DMS 273 (cell line): ENCODE data around the gene CAPN10.
A peak's percentile ranks its signal among the peaks of the same experiment; 100 is the strongest.

ENCODE experiments used
- DNase-seq: peaks from one replicate; lab custom pipeline; 2025; ENCODE audit not compliant: unreplicated experiment; lab: John Stamatoyannopoulos, UW

CAPN10 gene

GRCh38 chr2:240574386-240575100 lies 12.0 kb upstream of the CAPN10 start:
- no peak for DNase-seq

GRCh38 chr2:240575101-240575965 lies 11.2 kb upstream of the CAPN10 start:
- DNase-seq = no peak

- no peak for DNase-seq
Observed at GRCh38 chr2:240576036-240576435, 10.5 kb upstream of the CAPN10 start.

GRCh38 chr2:240576436-240577205 lies 9.9 kb upstream of the CAPN10 start:
- DNase-seq = no peak

- no peak for DNase-seq
Observed at GRCh38 chr2:240577281-240578109, 9.0 kb upstream of the CAPN10 start.

- no peak for DNase-seq
Observed at GRCh38 chr2:240578110-240578450, 8.5 kb upstream of the CAPN10 start.

GRCh38 chr2:240578488-240578887 lies 8.0 kb upstream of the CAPN10 start:
- no peak for DNase-seq

GRCh38 chr2:240579071-240579762 lies 7.3 kb upstream of the CAPN10 start:
- DNase-seq = no peak

GRCh38 chr2:240579771-240580614 lies 6.5 kb upstream of the CAPN10 start:
- peak; percentile 93 for DNase-seq

- no peak for DNase-seq
Observed at GRCh38 chr2:240581811-240582210, 4.7 kb upstream of the CAPN10 start.

- DNase-seq = no peak
Observed at GRCh38 chr2:240582781-240583180, 3.8 kb upstream of the CAPN10 start.

GRCh38 chr2:240583774-240584173 lies 2.8 kb upstream of the CAPN10 start:
- no peak for DNase-seq

- peak; percentile 99 for DNase-seq
Observed at GRCh38 chr2:240584486-240585031, 2.0 kb upstream of the CAPN10 start.

GRCh38 chr2:240585101-240585500 lies 1.4 kb upstream of the CAPN10 start:
- no peak for DNase-seq

- no peak for DNase-seq
Observed at GRCh38 chr2:240585681-240586197, 795 bp upstream of the CAPN10 start.

GRCh38 chr2:240586919-240587800 lies 626 bp downstream of the CAPN10 start:
- peak; percentile 82 for DNase-seq

- DNase-seq = no peak
Observed at GRCh38 chr2:240588006-240588655, 1.6 kb downstream of the CAPN10 start.
